Progenitor cell of endocrine pancreas (in vitro differentiated cells): ENCODE results near the gene ADTRP. TPM values are rescaled to one million over a fixed set of nuclear protein-coding genes. Genes with fewer than 3 reads are reported as not detected.

Source experiments
- DNase-seq: peaks from one replicate; pipeline ENCODE4 v3.0.0; 2021; ENCODE audit warnings: low spot score; ENCODE audit not compliant: unreplicated experiment
- H3K27ac Mint-ChIP-seq: 2 replicates; pipeline ENCODE4 v1.8.0; 2021; ENCODE audit warnings: mild to moderate bottlenecking, moderate library complexity, mixed read lengths
- H3K27me3 Mint-ChIP-seq: 2 replicates; pipeline ENCODE4 v1.8.0; 2021; ENCODE audit warnings: mixed read lengths
- H3K36me3 Mint-ChIP-seq: 2 replicates; pipeline ENCODE4 v1.8.0; 2022; ENCODE audit warnings: mixed read lengths; ENCODE audit not compliant: insufficient read depth
- H3K4me1 Mint-ChIP-seq: 2 replicates; pipeline ENCODE4 v1.8.0; 2021; ENCODE audit warnings: low read depth, mixed read lengths
- H3K4me3 Mint-ChIP-seq: 2 replicates; pipeline ENCODE4 v1.8.0; 2021; ENCODE audit warnings: low read depth, mild to moderate bottlenecking, moderate library complexity, mixed read lengths
- H3K9me3 Mint-ChIP-seq: 2 replicates; pipeline ENCODE4 v1.8.0; 2021; ENCODE audit warnings: low read depth, mixed read lengths
- total RNA-seq: library from RNA; stranded (reverse); gene quantifications from 2 replicates; pipeline ENCODE4 v1.2.1, GENCODE V29; 2021
- TF ChIP-seq, protein P1 (sequence below): fragments of 200-600 bp; sonication (generic); IDR thresholded peaks from one replicate; pipeline ENCODE4 v1.5.0; 2021; ENCODE audit warnings: antibody characterized with exemption, mild to moderate bottlenecking; ENCODE audit not compliant: unreplicated experiment

Gene ADTRP
- total RNA-seq, 1 donor from 2014 or later: not detected

DNA sequence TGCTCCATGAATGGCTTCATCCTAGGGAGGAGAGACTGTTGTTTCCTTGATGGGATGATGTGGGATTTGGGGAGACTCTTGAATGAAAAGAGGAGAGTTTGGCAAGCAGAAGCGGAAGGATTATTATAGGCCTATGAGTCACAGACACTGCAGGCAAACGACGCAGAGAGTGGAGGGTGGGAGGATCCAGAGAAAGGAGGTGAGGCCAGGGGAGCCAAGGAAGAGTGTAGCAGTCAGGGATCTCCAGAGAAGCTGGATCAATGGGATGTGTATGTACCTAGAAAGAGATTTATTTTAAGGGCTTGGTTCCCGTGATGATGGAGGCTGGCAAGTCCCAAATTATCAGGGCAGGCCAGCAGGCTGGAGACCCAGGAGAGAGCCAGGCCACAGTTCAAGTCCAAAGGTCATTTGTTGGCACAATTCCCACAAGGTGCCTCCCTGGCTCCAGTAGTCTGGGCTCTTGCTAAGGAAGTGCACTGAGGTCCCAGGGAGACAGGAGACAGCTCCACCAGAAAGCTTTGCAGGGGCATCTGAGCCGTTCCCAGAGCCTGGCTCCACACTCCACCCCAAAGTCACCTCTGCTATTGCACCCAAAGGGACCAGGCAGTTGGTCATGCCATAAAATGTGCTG lies 76.0 kb downstream of the ADTRP start:
- DNase-seq: no peak
- Mint-ChIP-seq H3K36me3 (no peaks in the 10 kb centered on the region), H3K27me3 (peaks cover 3% of the 10 kb centered on the region), H3K9me3 (no peaks in the 10 kb centered on the region), H3K4me1 (peaks cover 2% of the 10 kb centered on the region), H3K4me3 (no peak overlapping the region), H3K27ac (no peak overlapping the region)
- TF ChIP-seq, protein P1, sequence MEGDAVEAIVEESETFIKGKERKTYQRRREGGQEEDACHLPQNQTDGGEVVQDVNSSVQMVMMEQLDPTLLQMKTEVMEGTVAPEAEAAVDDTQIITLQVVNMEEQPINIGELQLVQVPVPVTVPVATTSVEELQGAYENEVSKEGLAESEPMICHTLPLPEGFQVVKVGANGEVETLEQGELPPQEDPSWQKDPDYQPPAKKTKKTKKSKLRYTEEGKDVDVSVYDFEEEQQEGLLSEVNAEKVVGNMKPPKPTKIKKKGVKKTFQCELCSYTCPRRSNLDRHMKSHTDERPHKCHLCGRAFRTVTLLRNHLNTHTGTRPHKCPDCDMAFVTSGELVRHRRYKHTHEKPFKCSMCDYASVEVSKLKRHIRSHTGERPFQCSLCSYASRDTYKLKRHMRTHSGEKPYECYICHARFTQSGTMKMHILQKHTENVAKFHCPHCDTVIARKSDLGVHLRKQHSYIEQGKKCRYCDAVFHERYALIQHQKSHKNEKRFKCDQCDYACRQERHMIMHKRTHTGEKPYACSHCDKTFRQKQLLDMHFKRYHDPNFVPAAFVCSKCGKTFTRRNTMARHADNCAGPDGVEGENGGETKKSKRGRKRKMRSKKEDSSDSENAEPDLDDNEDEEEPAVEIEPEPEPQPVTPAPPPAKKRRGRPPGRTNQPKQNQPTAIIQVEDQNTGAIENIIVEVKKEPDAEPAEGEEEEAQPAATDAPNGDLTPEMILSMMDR: no peak

DNA sequence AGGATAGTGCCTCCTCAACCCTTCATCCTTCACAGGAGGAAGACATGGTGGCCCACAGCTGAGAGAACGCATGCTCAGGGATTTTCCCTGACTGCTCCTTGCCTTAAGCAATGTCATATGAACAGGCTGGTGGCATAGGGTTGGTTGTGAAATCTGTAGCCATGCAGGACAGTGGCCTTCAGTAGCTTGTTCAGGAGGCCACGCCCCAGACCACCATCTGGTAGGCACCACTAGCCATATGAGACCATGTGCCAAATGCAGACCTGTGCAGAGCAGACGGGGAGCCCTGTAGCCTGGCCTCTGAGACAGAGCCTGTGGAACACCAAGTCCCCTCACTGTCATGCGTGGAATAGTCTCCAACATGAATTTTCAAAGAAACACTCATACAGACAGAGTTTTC lies 76.5 kb downstream of the ADTRP start:
- Mint-ChIP-seq H3K4me3 (no peak overlapping the region), H3K9me3 (no peaks in the 10 kb centered on the region), H3K4me1 (peaks cover 2% of the 10 kb centered on the region), H3K36me3 (no peaks in the 10 kb centered on the region), H3K27me3 (peaks cover 3% of the 10 kb centered on the region), H3K27ac (no peak overlapping the region)
- TF ChIP-seq, protein P1: no peak
- no peak for DNase-seq

DNA sequence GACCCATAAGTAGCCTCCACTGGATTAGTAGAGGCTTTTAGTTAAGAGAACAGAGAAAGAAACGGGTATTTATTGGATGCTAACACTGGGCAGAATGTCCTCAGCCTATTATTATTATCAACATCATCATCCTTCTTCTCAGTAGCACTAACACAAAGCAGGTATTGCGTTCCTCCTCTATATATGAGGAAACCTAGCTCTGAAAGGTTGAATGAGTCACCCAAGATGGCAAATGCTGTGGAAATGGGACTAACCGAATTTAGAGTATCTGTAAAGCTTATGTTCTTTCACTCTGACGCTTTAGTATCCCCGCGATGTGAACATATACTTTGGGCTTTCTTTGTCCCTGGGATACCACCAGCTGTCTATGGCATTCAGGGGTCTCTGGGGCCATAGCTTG lies 77.0 kb downstream of the ADTRP start:
- Mint-ChIP-seq H3K9me3 (peaks cover 2% of the 10 kb centered on the region), H3K27me3 (peaks cover 3% of the 10 kb centered on the region), H3K27ac (no peak overlapping the region), H3K36me3 (no peaks in the 10 kb centered on the region), H3K4me1 (peaks cover 2% of the 10 kb centered on the region), H3K4me3 (no peak overlapping the region)
- TF ChIP-seq, protein P1: no peak
- DNase-seq: no peak

DNA sequence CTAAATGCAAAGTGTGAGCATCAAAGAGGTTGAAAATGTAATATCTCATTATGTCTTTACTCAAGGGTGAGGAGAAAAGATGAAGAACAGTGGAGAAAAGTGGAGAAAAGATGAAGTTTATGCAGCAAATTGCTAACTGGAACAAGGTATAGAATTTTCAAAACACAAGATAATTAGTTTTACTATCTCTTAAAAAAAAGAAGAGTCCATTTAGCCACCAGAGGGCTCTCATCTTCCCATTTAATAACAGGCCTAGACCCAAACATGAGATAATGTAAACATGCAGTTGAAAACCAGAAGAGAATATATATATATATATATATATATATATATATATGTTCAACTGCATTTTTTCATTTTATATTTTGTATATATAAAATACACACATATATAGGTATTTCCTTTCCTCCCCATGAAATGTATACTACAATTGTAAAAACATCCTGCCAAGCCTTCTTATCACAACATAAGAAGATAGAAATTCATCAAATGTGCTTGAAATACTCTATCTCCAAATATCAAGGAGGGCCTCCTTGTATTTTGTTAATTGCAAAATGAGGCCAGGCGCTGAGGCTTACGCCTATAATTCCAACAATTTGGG lies 78.4 kb downstream of the ADTRP start:
- H3K36me3 Mint-ChIP-seq: no peaks in the 10 kb centered on the region
- no peak overlapping the region for H3K27ac Mint-ChIP-seq
- TF ChIP-seq, protein P1: peak; percentile 46
- H3K9me3 Mint-ChIP-seq: peaks cover 6% of the 10 kb centered on the region
- H3K4me3 Mint-ChIP-seq: no peak overlapping the region
- peaks cover 3% of the 10 kb centered on the region for H3K27me3 Mint-ChIP-seq
- no peak for DNase-seq
- H3K4me1 Mint-ChIP-seq: peaks cover 2% of the 10 kb centered on the region

DNA sequence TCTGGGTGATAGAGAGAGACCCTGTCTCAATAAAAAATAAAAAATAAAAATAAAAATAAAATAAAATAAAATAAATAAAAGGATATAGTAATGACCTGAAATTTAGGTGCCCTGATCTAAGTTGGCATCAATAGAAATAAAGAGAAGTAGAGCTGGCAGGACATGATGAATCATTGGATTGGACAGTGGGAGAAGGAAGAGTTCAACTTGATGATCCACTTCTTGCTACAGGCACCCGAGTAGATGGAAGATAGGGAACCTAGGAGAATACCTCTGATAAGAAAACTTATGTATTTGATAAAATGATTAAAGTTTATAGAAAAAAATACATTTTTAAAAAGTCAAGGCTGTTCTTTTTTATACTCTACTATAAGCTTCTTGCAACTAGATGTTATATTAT lies 79.0 kb downstream of the ADTRP start:
- Mint-ChIP-seq H3K9me3 (peaks cover 6% of the 10 kb centered on the region), H3K36me3 (no peaks in the 10 kb centered on the region), H3K4me3 (no peak overlapping the region), H3K27me3 (peaks cover 3% of the 10 kb centered on the region), H3K4me1 (peaks cover 2% of the 10 kb centered on the region), H3K27ac (no peak overlapping the region)
- DNase-seq: no peak
- TF ChIP-seq, protein P1: no peak
